Measurements from ENCODE around the gene ZNF277.

DNA sequence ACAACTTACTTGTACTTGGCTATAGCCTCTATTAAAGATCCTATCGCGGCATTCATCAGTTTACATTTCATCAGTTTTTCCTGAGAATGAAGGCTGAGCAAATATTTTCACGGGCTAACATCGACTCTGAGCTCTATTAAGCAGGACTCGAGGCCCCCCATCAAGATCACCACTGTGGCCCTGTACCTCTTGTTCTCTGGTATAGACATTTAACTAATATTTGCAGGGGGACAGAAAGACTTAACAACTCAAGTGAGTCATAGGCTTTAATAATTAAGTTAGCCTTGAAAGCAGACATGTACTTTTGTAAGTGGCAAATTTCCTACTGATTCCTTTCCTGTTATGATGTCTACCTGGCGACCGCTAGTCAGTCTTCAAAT lies 45.7 kb upstream of the ZNF277 start:
- TF ChIP-seq, protein P1, sequence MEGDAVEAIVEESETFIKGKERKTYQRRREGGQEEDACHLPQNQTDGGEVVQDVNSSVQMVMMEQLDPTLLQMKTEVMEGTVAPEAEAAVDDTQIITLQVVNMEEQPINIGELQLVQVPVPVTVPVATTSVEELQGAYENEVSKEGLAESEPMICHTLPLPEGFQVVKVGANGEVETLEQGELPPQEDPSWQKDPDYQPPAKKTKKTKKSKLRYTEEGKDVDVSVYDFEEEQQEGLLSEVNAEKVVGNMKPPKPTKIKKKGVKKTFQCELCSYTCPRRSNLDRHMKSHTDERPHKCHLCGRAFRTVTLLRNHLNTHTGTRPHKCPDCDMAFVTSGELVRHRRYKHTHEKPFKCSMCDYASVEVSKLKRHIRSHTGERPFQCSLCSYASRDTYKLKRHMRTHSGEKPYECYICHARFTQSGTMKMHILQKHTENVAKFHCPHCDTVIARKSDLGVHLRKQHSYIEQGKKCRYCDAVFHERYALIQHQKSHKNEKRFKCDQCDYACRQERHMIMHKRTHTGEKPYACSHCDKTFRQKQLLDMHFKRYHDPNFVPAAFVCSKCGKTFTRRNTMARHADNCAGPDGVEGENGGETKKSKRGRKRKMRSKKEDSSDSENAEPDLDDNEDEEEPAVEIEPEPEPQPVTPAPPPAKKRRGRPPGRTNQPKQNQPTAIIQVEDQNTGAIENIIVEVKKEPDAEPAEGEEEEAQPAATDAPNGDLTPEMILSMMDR (IDR thresholded peaks at IDR 0.05) = no peak
- no peak for TF ChIP-seq POLR2A (IDR thresholded peaks at IDR 0.05)

All from tibial nerve (tissue), 3 donors.